H9 (cell line): Measurements from ENCODE around the gene HPDL. TPM values are rescaled to one million over a fixed set of nuclear protein-coding genes. Genes with fewer than 3 reads are reported as not detected.
A peak's percentile ranks its signal among the peaks of the same experiment; 100 is the strongest.

Experiments
- DNase-seq: peaks from one replicate; pipeline ENCODE4 v3.0.0-alpha.2; 2017
- H2AFZ ChIP-seq: one replicate; pipeline ENCODE4 v1.6.1; 2013; ENCODE audit warnings: mild to moderate bottlenecking, low read length, control low read depth, moderate library complexity
- H2AK5ac ChIP-seq: 2 replicates; pipeline ENCODE4 v1.6.1; 2013; ENCODE audit warnings: low read length, control low read depth, mixed read lengths; ENCODE audit not compliant: insufficient read length
- H2BK120ac ChIP-seq: one replicate; pipeline ENCODE4 v1.6.1; 2013; ENCODE audit warnings: low read depth, mild to moderate bottlenecking, low read length, control low read depth, inconsistent platforms; ENCODE audit not compliant: poor library complexity, severe bottlenecking
- H2BK12ac ChIP-seq: 2 replicates; pipeline ENCODE4 v1.6.1; 2013; ENCODE audit warnings: low read length, control low read depth, mixed read lengths, low read depth; ENCODE audit not compliant: insufficient read length
- H2BK15ac ChIP-seq: 2 replicates; pipeline ENCODE4 v1.6.1; 2013; ENCODE audit warnings: low read depth, low read length, control low read depth
- H2BK20ac ChIP-seq: one replicate; pipeline ENCODE4 v1.6.1; 2013; ENCODE audit warnings: low read depth, mild to moderate bottlenecking, low read length, control low read depth, inconsistent platforms; ENCODE audit not compliant: poor library complexity, severe bottlenecking
- H2BK5ac ChIP-seq: 2 replicates; pipeline ENCODE4 v1.6.1; 2013; ENCODE audit warnings: low read length, control low read depth, mixed read lengths; ENCODE audit not compliant: insufficient read length
- H3K14ac ChIP-seq: 2 replicates; pipeline ENCODE4 v1.6.1; 2013; ENCODE audit warnings: low read length, control low read depth; ENCODE audit not compliant: insufficient read depth
- H3K18ac ChIP-seq: 2 replicates; pipeline ENCODE4 v1.6.1; 2013; ENCODE audit warnings: low read depth, mild to moderate bottlenecking, mixed read lengths, low read length, control low read depth; ENCODE audit not compliant: insufficient read length
- H3K23ac ChIP-seq: 2 replicates; pipeline ENCODE4 v1.6.1; 2013; ENCODE audit warnings: low read length, control low read depth, mixed read lengths, low read depth; ENCODE audit not compliant: insufficient read length
- H3K23me2 ChIP-seq: 2 replicates; pipeline ENCODE4 v1.6.1; 2013; ENCODE audit warnings: low read depth, mild to moderate bottlenecking, mixed read lengths, low read length, control low read depth; ENCODE audit not compliant: insufficient read length, poor library complexity, severe bottlenecking
- H3K27ac ChIP-seq: 2 replicates; pipeline ENCODE4 v1.5.1; 2013; ENCODE audit warnings: low read length, control low read depth, mixed read lengths, low read depth; ENCODE audit not compliant: insufficient read length
- H3K27me3 ChIP-seq: 2 replicates; pipeline ENCODE4 v1.6.1; 2013; ENCODE audit warnings: low read length, control low read depth, inconsistent platforms; ENCODE audit not compliant: insufficient read depth
- H3K4ac ChIP-seq: 2 replicates; pipeline ENCODE4 v1.6.1; 2013; ENCODE audit warnings: low read depth, mild to moderate bottlenecking, control low read depth, inconsistent platforms, low read length, moderate library complexity
- H3K4me1 ChIP-seq: 2 replicates; pipeline ENCODE4 v1.6.1; 2013; ENCODE audit warnings: low read length, control low read depth, inconsistent platforms; ENCODE audit not compliant: insufficient read depth
- H3K4me2 ChIP-seq: 2 replicates; pipeline ENCODE4 v1.6.1; 2013; ENCODE audit warnings: low read length, control low read depth, mixed read lengths; ENCODE audit not compliant: insufficient read length, insufficient read depth
- H3K56ac ChIP-seq: 2 replicates; pipeline ENCODE4 v1.6.1; 2013; ENCODE audit warnings: low read depth, mild to moderate bottlenecking, mixed read lengths, low read length, control low read depth; ENCODE audit not compliant: insufficient read length
- H3K79me1 ChIP-seq: 2 replicates; pipeline ENCODE4 v1.6.1; 2013; ENCODE audit warnings: low read depth, mild to moderate bottlenecking, moderate library complexity, low read length, control low read depth, inconsistent platforms; ENCODE audit not compliant: insufficient read depth, poor library complexity, severe bottlenecking
- H3K79me2 ChIP-seq: 2 replicates; pipeline ENCODE4 v1.6.1; 2013; ENCODE audit warnings: low read length, control low read depth, inconsistent platforms; ENCODE audit not compliant: insufficient read depth
- H3K9ac ChIP-seq: 2 replicates; pipeline ENCODE4 v1.6.1; 2013; ENCODE audit warnings: low read length, control low read depth, mixed read lengths; ENCODE audit not compliant: insufficient read length; ENCODE audit errors: extremely low read depth
- H3K9me3 ChIP-seq: one replicate; pipeline ENCODE4 v1.6.1; 2013; ENCODE audit warnings: low read depth, low read length, inconsistent platforms; ENCODE audit not compliant: control insufficient read depth
- H3T11ph ChIP-seq: one replicate; pipeline ENCODE4 v1.6.1; 2013; ENCODE audit warnings: mild to moderate bottlenecking, low read length, control low read depth, inconsistent platforms
- H4K20me1 ChIP-seq: one replicate; pipeline ENCODE4 v1.6.1; 2013; ENCODE audit not compliant: control insufficient read depth, insufficient read length, insufficient read depth
- H4K5ac ChIP-seq: 2 replicates; pipeline ENCODE4 v1.6.1; 2013; ENCODE audit warnings: low read depth, mild to moderate bottlenecking, mixed read lengths, low read length, control low read depth; ENCODE audit not compliant: insufficient read length
- H4K8ac ChIP-seq: replicated peaks from 2 replicates; pipeline ENCODE4 v1.6.1; 2013; ENCODE audit warnings: low read length, control low read depth, mixed read lengths, low read depth; ENCODE audit not compliant: insufficient read length
- H4K91ac ChIP-seq: 2 replicates; pipeline ENCODE4 v1.6.1; 2013; ENCODE audit warnings: low read depth, mild to moderate bottlenecking, moderate library complexity, mixed read lengths, low read length, control low read depth; ENCODE audit not compliant: insufficient read length
- H3K27ac Mint-ChIP-seq, 3 experiments: 2 replicates in 2 of 3; 3 replicates in 1 of 3; pipeline ENCODE4 v1.8.0; 2020 to 2021; ENCODE audit warnings: mixed read lengths in 3 of 3, mild to moderate bottlenecking in 1 of 3, moderate library complexity in 1 of 3
- H3K27me3 Mint-ChIP-seq: 2 replicates; pipeline ENCODE4 v1.8.0; 2021; ENCODE audit warnings: low read depth, mild to moderate bottlenecking, moderate library complexity, mixed read lengths
- H3K36me3 Mint-ChIP-seq, 3 experiments: 2 replicates in 2 of 3; 3 replicates in 1 of 3; pipeline ENCODE4 v1.8.0; 2020 to 2021; ENCODE audit warnings: low read depth in 3 of 3, mixed read lengths in 3 of 3; ENCODE audit not compliant: insufficient read depth in 1 of 3
- H3K4me1 Mint-ChIP-seq, 2 experiments: 2 replicates each; pipeline ENCODE4 v1.8.0; 2020; ENCODE audit warnings: mixed read lengths in 2 of 2
- H3K4me3 Mint-ChIP-seq, 2 experiments: 2 replicates in 1 of 2; 3 replicates in 1 of 2; pipeline ENCODE4 v1.8.0; 2020 to 2021; ENCODE audit warnings: mild to moderate bottlenecking in 2 of 2, mixed read lengths in 2 of 2, moderate library complexity in 1 of 2
- H3K9me3 Mint-ChIP-seq, 2 experiments: 2 replicates in 1 of 2; 3 replicates in 1 of 2; pipeline ENCODE4 v1.8.0; 2020; ENCODE audit warnings: mild to moderate bottlenecking in 2 of 2, mixed read lengths in 2 of 2, moderate library complexity in 1 of 2
- WGBS: extraction: QIAGEN DNeasy Blood & Tissue Kit; methylation state at CpG from one replicate; pipeline ENCODE4 v1.1.7; 2013; ENCODE audit warnings: missing lambda C conversion rate, low lambda C conversion rate, mixed read lengths; ENCODE audit not compliant: insufficient read length; ENCODE audit errors: extremely low coverage; 5-methylcytosine and 5-hydroxymethylcytosine counted together
- total RNA-seq: library from RNA; stranded (reverse); gene quantifications from 2 replicates; pipeline ENCODE4 v1.2.1, GENCODE V29; 2021
- TF ChIP-seq, protein P1 (sequence below): fragments of 200-600 bp; sonication (generic); conservative IDR thresholded peaks from 3 replicates; pipeline ENCODE4 v1.8.0; 2021; ENCODE audit warnings: antibody characterized with exemption, mild to moderate bottlenecking

Gene HPDL
- total RNA-seq, 1 experiment from 2014 or later: 10.6 TPM

DNA sequence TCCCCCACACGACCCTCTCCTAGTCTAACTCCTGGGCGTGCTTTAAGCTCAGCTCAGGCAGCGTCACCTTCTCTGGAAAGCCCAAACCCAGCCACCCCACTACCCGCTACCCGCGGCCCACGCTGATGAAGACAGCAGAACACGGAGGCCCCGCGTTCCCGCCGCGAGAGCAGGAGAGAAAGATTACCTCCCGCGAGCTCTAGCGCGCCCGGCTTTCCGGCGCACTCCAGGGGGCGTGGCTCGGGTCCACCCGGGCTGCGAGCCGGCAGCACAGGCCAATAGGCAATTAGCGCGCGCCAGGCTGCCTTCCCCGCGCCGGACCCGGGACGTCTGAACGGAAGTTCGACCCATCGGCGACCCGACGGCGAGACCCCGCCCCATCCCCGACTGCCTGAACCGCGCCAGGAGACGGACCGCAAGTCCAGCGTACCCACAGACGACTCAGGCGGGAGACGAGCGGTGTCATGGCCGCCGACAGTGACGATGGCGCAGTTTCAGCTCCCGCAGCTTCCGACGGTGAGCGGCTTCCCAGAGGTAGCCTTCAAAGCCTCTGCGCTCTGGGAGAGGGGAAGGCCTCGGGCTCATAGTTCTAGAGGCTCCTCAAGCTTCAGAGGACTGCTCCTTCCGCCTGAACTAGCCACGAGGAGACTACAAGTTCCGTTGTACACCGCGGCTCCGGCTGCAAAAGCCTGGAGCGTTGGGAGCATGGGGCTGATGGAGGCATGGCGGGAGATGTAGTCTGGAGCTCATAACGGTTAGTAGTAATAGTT, 13.3 kb downstream of the HPDL start, which contains the start of the genes MUTYH and TOE1:
Gene MUTYH (minus strand): TSS at position 652 of the 770 bp plus-strand sequence. CDS start 5,935 bp downstream, outside the sequence.
Gene TOE1 (plus strand): TSS at position 382 of the 770 bp plus-strand sequence. CDS start 83 bp downstream, at position 465.
- H3K27me3 Mint-ChIP-seq: no peaks in the 10 kb centered on the region
- H3K4me1 ChIP-seq: peaks cover 5% of the 10 kb centered on the region; the same call in 1 of the 2 replicates
- TF ChIP-seq, protein P1, sequence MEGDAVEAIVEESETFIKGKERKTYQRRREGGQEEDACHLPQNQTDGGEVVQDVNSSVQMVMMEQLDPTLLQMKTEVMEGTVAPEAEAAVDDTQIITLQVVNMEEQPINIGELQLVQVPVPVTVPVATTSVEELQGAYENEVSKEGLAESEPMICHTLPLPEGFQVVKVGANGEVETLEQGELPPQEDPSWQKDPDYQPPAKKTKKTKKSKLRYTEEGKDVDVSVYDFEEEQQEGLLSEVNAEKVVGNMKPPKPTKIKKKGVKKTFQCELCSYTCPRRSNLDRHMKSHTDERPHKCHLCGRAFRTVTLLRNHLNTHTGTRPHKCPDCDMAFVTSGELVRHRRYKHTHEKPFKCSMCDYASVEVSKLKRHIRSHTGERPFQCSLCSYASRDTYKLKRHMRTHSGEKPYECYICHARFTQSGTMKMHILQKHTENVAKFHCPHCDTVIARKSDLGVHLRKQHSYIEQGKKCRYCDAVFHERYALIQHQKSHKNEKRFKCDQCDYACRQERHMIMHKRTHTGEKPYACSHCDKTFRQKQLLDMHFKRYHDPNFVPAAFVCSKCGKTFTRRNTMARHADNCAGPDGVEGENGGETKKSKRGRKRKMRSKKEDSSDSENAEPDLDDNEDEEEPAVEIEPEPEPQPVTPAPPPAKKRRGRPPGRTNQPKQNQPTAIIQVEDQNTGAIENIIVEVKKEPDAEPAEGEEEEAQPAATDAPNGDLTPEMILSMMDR: no peak

More for the DNA sequence above, 13.3 kb downstream of the HPDL start, which contains the start of the genes MUTYH and TOE1:
- no peak within 1 kb of the TSS for H2AK5ac ChIP-seq
- no peak within 1 kb of the TSS for H2BK120ac ChIP-seq
- no peak within 1 kb of the TSS for H4K91ac ChIP-seq
- peak within 1 kb of the TSS; percentile 81 for H3K4me2 ChIP-seq
- peak within 1 kb of the TSS; percentile 28 for H3K56ac ChIP-seq
- H3K27ac Mint-ChIP-seq: peak within 1 kb of the TSS; percentile 99 to 100 (median 100)
- H3K9me3 ChIP-seq: no peaks in the 10 kb centered on the region
- no peaks in the 10 kb centered on the region for H4K20me1 ChIP-seq
- no peak within 1 kb of the TSS for H2AFZ ChIP-seq
- peaks cover 21 to 36% of the 10 kb centered on the region in 2 experiments for H3K4me1 Mint-ChIP-seq
- peak within 1 kb of the TSS; percentile 90 for H3K18ac ChIP-seq
- peaks cover 8% of the 10 kb centered on the region; the same call in 1 of the 2 replicates for H3K79me2 ChIP-seq
- H3K36me3 Mint-ChIP-seq: peaks cover 26 to 49% (median 45%) of the 10 kb centered on the region in 3 experiments
- DNase-seq: peak; percentile 98
- peak within 1 kb of the TSS; percentile 68 for H3K27ac ChIP-seq
- peak within 1 kb of the TSS; percentile 24 for H2BK5ac ChIP-seq
- no peak within 1 kb of the TSS for H2BK15ac ChIP-seq
- no peak within 1 kb of the TSS for H4K8ac ChIP-seq
- peak within 1 kb of the TSS; percentile 86 for H3K14ac ChIP-seq
- H3K23ac ChIP-seq: no peak within 1 kb of the TSS
- no peak within 1 kb of the TSS; the same call in 1 of the 2 replicates for H3K4ac ChIP-seq
- 0 out of 5 replicates have a peak, but pooled peaks cover 0 to 4% of the 10 kb centered on the region in 2 experiments for H3K9me3 Mint-ChIP-seq
- peak within 1 kb of the TSS; percentile 99 to 100 for H3K4me3 Mint-ChIP-seq
- no peaks in the 10 kb centered on the region for H3K27me3 ChIP-seq
- H3K79me1 ChIP-seq: no peaks in the 10 kb centered on the region
- H3K23me2 ChIP-seq: no peaks in the 10 kb centered on the region
- no peak within 1 kb of the TSS for H2BK12ac ChIP-seq
- no peak within 1 kb of the TSS for H3T11ph ChIP-seq
- peak within 1 kb of the TSS; percentile 98 for H3K9ac ChIP-seq
- no peak within 1 kb of the TSS for H4K5ac ChIP-seq
- WGBS: no CpG with 5 or more reads among the region's 70 CpGs
- H2BK20ac ChIP-seq: no peak within 1 kb of the TSS
